HG03159 (cell line): ENCODE data around the gene ARFGEF3.
"Not testable (repeated sequence)": the region's sequence is repeated elsewhere in the genome, so short reads cannot be mapped to it uniquely, and the experiment has no call there.

Source experiments
- ATAC-seq: cut with Tn5 transposase; IDR thresholded peaks from one replicate; pipeline ENCODE4 v1.9.1; 2021; ENCODE audit warnings: mild to moderate bottlenecking, moderate library complexity; ENCODE audit not compliant: unreplicated experiment

Gene ARFGEF3, protein sequence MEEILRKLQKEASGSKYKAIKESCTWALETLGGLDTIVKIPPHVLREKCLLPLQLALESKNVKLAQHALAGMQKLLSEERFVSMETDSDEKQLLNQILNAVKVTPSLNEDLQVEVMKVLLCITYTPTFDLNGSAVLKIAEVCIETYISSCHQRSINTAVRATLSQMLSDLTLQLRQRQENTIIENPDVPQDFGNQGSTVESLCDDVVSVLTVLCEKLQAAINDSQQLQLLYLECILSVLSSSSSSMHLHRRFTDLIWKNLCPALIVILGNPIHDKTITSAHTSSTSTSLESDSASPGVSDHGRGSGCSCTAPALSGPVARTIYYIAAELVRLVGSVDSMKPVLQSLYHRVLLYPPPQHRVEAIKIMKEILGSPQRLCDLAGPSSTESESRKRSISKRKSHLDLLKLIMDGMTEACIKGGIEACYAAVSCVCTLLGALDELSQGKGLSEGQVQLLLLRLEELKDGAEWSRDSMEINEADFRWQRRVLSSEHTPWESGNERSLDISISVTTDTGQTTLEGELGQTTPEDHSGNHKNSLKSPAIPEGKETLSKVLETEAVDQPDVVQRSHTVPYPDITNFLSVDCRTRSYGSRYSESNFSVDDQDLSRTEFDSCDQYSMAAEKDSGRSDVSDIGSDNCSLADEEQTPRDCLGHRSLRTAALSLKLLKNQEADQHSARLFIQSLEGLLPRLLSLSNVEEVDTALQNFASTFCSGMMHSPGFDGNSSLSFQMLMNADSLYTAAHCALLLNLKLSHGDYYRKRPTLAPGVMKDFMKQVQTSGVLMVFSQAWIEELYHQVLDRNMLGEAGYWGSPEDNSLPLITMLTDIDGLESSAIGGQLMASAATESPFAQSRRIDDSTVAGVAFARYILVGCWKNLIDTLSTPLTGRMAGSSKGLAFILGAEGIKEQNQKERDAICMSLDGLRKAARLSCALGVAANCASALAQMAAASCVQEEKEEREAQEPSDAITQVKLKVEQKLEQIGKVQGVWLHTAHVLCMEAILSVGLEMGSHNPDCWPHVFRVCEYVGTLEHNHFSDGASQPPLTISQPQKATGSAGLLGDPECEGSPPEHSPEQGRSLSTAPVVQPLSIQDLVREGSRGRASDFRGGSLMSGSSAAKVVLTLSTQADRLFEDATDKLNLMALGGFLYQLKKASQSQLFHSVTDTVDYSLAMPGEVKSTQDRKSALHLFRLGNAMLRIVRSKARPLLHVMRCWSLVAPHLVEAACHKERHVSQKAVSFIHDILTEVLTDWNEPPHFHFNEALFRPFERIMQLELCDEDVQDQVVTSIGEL (N-terminal part only)

DNA sequence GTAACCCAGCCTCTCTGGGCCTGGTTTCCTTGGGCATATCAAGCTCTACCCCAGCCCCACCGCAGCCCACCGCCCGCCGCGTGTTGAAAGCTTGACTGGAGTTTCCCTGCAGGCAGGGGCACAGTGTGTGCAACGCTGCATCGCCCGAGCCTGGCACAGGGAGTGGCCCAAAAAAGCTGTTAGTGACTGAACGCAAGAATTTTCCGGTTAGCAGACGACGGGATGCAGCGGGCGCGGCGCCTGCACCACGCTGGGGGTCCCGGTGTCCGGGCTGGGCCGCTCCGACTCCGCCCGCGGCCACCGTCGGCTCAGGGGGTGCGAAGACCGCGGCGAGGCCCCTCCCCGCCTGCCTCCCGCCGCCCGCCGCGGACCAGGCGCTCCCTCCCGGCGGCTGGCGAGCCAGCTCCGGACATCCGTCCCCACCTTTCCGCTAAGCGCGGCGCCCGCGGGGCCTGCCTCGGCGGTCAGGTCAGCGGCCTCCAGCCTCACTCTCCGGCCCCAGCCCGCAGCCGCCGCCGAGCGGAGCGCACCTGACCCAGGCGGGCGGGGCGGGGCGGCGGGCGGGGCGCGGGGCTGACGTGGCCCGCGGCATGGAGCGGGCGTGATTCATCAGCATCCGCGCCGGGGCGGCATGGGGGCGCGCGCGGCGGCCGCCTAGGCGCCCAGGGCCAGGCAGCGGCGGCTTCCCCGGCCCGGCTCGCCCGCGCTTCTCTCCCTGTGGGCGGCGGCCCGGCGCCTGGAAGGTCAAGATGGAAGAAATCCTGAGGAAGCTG, at the start of gene ARFGEF3:
Gene ARFGEF3, plus strand, starts transcription at position 602 of the 773 bp plus-strand sequence. Its CDS starts 148 bp downstream, at position 750.
- peak; percentile 81 for ATAC-seq

DNA sequence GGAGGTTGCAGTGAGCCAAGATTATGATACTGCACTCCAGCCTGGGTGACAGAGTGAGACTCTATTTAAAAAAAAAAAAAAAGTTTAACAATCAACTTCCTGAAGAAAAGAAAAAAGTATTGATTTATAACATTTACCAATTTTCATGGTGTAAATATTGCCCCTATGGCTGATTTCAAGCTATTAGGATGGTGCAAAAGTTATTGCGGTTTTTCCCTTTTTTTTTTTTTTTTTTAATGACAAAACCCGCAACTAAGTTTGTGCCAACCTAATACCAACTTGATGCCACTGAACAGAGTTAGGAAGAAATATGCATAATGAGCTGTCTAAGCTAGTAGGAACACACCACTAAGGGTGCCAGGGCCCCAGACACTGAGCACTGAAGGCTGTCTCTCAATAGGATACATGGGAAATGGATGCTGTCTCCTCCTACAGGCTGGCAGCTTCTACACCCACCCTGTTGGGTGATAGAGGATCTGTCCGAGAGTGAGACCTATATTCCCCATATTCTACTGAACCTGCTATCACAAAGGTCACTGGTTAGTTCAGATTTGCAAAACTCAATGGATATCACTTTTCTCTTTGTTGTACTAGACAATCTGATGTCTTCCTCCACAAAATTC, 48.0 kb upstream of the ARFGEF3 start:
- no peak for ATAC-seq

DNA sequence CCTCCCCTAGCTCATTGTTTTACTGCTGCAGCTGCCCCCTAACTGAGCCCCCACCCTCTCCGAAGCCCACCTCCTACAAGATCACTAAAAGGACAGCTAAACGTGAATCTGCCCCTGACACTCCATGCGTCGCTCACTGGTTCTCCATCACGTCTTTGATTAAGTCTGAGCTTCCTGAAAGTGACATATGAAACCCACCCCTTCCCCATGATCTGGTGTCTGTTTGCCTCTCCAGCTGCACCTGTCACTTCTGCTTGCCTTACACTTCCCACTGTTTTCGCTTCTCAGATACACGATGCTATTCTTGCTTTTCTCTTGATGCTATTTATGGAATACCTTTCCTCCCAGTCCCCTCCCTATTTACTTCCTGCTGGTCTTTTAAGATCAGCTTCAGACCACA, 46.5 kb upstream of the ARFGEF3 start:
- ATAC-seq, result no peak

DNA sequence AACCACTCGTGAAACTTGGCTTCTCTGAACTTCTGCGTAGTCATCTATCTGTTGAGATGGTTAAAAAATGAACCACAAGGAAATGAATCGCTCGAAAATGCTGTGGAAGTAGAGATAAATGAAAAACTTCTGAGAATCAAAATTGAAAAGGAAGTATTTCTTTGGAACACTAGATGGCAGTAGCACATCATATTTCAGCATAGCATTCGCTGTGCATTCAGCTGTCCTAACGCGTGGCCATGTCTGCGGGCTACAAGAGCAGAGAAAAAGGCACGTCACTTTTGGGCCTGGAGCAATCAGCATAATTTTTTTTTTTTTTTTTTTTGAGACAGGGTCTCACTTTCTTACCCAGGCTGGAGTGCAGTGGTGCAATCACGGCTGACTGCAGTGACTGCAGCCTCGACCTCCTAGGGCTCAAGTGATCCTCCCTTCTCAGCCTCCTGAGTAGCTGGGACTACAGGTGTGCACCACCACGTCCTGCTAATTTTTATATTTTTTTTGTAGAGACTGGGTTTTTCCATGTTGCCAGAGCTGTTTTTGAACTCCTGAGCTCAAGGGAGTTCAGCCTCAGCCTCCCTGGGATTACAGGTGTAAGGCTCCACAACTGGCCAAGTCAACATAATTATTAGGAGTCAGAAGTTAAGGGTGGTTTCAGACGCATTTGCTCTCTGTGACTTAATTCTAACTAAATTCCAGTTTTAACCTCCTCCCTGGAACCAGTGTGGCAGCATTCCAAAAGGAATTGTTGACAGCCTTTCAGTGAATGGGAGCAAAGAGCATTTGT, 45.7 kb upstream of the ARFGEF3 start:
- ATAC-seq, result peak; percentile 90

DNA sequence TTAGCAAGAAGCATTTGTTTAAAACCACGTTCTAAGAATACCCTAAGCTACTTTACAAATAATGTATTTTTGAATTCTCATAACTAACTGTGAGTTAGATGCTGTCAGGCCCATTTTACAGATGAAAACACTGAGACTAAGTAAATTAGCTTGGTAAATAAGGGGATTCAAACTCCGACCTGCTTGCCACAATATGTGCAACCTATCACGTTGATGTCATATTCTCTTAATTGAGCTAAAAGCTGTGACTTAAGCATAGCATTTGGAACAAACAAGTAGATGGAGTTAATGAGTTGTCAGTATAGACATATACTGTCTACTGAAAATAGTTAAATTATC, 45.1 kb upstream of the ARFGEF3 start:
- ATAC-seq, result no peak

DNA sequence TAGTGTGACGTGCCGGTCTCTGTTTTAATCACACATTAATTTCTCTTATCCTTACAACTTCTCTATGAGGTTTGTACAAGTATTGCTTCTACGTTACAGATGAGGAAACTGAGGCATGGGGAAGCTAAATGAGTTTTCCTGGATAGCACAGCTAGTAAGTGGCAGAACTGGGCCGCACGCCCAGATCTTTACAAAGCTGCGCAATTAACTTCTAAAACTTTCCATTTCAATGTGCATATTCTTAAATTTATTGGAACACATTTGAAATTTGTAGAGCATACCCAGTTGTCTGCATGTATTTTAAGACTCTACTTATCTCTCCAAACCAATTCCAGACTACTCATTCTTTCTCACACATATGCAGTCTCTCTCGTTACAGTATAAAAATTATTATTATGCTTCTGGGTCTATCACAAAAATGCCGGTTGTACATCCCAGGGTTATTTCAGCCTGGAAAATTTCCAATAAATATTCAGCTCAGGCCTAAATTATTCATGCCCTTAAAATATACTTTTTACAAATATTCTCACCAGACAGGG, 44.3 kb upstream of the ARFGEF3 start:
- no peak for ATAC-seq

DNA sequence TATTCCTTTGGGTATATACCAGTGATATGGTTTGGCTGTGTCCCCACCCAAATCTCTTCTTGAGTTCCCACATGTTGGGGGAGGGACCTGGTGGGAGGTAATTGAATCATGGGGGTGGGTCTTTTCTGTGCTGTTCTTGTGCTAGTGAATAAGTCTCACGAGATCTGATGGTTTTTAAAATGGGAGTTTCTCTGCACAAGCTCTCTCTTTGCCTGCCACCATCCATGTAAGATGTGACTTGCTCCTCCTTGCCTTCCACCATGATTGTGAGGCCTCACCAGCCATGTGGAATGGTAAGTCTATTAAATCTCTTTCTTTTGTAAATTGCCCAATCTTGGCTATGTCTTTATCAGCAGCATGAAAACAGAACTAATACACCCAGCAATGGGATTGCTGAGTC, 42.5 kb upstream of the ARFGEF3 start:
- not testable (repeated sequence) for ATAC-seq

DNA sequence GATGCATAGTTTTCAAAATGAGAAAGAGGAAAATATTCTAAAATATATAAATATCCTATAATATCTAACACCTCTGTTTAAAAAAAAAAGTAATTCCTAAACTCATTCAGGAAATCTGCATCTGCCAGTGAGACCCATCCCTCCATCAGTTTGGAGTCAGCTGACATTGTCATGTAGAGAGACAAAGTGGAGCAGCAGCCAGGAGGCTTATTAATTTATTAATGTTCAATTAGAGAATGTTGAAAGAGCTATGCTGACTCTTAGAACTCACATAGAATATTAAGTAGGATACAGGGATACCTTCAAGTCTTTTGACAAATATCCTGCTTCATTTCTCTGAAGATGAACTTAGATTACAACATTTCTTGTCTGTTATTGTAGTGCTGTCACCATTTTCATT, 41.8 kb upstream of the ARFGEF3 start:
- ATAC-seq, result no peak

DNA sequence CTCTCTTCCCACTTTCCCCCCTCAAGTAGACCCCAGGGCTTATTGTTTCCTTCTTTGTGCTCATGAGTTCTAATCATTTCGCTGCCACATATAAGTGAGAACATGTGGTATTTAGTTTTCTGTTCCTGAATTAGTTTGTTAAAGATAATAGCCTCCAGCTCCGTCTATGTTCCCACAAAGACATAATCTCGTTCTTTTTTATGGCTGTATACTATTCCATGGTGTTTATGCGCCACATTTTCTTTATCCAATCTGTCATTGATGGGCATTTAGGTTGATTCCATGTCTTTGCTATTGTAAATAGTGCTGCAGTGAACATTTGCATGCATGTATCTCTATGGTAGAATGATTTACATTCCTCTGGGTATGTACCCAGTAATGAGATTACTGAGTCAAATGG, 37.6 kb upstream of the ARFGEF3 start:
- ATAC-seq, result no peak

DNA sequence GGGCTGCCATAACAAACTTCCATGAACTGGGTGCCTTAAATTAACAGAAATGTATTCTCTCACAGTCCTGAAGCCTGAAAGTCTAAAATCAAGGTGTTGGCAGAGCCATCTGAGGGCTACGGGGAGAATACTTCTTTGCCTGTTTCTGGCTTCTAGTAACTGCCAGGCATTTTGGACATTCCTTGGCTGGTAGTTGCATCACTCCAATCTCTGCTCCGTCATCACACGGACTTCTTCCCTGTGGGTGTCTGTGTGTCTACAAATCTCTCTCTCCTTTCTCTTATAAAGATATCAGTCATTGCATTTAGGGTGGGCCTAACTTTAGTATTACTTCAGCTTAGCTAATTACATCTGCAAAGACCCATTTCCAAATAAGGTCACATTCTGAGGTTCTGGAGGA, 33.6 kb upstream of the ARFGEF3 start:
- no peak for ATAC-seq

DNA sequence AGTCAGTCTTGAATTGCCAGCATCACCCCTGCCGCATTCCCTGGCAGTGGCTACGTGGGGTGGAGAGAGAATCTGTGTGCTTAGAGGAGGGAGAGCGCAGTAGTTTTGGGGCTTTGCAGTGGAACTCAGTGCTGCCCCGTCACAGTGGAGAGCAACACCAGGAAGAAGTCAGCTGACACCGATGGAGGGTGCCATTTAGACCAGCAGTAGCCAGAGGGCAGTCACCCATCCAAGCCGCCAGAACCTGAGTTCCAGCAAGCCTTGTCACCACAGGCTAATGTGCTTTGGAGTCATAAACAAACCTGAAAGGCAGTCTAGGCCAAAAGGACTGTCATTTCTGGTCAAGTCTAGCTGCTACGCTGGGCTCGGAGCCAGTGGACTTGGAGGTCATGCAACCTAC, 32.5 kb upstream of the ARFGEF3 start:
- ATAC-seq, result no peak

DNA sequence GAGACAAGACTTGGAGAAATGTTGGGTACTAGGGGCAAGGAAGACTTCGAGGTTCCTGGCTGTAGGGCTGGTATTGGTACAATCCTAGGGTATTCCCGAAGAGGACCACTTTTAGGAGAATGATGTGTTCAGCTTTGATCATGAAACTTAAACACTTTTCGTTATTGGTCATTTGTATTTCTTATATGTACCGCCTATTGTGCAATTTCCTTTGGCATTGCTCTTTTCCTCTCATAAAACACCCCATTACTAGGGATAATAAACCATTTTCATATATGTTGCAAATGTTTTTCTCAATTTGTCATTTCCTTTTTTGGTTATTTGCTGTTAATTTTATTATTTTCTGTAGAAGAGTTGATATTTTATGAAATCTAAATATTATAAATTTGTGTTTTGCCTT, 18.9 kb upstream of the ARFGEF3 start:
- ATAC-seq, result no peak

DNA sequence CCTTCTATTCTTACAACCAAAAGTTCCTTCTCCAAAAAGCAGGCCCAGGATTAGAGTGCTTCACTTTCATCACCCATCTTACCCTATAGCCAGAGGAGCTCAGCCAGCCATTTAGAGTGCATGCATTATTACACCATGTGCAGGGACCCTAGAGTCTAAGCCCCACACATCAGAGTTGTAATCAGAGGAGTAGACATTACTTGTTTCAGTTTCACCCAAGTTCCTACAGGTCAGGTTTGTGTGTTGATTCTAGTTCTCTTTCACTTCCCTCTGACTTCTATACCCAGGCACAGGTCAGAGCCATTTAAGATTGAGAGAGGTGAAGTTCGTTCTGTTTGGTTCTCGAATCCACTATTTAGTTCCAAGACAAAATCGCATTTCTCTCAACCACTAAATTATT, 16.3 kb upstream of the ARFGEF3 start:
- peak; percentile 87 for ATAC-seq

DNA sequence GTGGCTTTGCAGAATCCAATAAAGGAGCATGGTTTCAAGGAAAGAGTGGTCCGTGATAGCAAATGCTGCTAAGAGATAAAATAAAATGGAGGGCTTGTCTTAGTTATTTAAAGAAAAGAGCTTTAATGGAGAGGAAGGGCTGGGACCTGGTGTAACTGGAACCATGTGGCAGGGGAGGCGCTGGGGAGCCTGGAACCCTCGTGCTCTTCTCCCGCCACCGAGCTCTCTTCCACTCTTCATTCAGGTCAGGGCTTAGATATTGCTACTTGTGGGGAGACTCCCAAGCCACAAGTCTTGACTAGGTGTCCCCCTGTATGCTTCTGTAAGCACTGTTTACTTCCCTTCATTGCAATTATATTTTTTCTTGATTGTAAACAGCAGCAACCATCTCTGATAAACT, 15.2 kb upstream of the ARFGEF3 start:
- ATAC-seq, result no peak

DNA sequence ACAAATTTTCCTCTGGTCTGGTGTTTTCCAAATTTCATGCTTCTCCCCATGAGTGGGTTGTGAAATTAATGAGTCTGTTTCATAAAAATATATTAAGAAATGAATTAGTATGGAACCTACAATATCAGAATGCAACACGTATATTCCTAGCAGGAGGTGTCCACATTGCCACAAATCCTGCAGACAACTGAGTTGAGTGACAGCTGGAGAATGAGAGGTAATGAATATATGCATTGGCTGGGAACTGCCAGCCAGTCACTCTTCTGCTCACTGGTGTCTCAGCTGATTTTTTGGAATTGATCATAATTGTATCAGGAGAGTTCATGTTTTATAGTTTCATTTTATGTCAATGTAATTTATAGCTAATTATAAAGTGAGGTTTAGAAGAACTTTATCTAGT, 6.3 kb upstream of the ARFGEF3 start:
- no peak for ATAC-seq

DNA sequence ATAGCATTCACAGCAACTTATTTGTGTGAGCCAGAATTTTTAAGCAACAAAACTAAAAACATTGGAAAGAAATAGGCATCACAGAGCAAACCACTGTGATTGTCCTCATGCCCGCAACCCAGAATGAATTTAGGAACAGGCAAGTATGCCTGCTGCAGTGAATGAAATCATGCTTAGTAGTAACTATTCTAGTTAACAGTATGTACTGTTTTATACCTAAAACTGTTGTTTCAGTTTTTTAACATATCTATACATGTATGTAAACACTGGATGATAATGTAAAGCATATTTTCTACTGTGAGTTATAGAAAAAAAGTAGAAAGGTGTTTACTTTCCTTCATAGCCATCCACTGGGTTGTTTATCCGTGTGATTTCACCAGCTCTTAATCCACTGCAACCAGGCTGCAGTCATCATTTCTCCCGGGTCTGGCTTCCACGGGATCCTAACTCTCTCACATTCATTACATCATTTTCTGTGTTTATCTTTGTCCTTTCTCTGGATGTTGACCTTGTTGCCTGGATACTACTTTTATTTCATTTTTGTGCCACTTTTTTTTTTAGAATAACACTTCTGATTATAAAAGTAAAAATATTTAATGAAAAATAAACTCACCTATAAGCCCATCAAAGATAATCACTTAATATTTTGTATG, 3.6 kb upstream of the ARFGEF3 start:
- ATAC-seq, result no peak

DNA sequence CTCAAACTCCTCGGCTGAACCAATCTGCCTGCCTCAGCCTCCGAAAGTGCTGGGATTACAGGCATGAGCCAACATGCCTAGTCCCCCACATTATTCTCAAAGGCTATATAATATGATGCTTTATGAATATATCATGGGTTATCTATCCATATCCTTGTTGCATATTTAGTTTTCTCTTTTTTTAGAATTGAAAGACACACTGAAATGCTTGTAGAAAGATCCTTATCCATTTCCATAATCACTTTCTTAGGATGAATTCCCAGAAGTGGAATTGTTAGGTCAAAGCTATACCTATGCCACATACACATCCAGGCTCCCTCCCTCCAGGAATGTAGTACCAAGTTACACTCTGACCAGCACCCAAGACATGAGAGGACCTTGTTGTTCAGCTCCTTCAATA, 2.5 kb upstream of the ARFGEF3 start:
- no peak for ATAC-seq

DNA sequence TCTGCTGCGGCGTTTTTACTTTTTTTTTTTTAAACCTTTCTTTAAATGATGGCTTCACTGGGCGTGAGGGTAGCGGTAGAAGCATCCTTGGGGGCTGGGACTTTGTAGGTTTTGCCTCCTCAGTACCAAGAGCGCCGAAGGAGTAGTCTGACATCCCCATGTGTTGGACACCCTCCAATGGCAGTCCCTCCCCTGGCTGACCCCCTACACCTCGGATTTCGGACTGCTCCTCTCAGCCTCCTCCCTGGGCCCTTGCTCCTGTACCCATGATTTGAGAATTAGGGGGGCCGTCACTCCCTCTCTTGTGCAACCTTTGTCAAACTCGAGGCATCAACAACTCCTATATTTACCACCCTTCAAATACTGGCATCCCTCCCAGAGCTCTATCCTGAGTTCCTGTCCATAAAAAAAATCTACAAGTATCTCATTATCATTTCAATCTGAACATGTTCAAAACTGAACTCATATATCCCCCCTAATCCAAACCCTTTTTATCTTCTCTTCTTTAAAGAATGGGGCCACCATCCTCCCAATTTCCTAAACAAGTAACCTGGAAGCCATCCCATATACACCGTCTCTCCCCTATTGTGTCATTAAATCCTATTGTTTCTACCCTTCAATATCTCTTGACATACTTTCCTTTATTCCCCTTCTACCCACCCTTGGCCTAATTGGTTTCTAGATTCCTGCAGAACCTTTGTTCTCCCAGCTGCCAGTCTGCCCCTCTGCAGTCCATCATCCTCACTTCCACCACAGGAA, 1.2 kb upstream of the ARFGEF3 start:
- no peak for ATAC-seq
